Mucosa of stomach (tissue), 1 donor: ENCODE measurements around the gene SNRNP27.
"Not testable (repeated sequence)": the region's sequence is repeated elsewhere in the genome, so short reads cannot be mapped to it uniquely, and the experiment has no call there.

Experiments used
- H3K27me3 ChIP-seq: one replicate; pipeline ENCODE4 v1.7.0; 2013; ENCODE audit warnings: mild to moderate bottlenecking, low read length; ENCODE audit not compliant: control insufficient read depth, insufficient read depth
- H3K36me3 ChIP-seq: one replicate; pipeline ENCODE4 v1.7.0; 2013; ENCODE audit warnings: low read length; ENCODE audit not compliant: control insufficient read depth, insufficient read depth
- H3K4me1 ChIP-seq: one replicate; pipeline ENCODE4 v1.7.0; 2013; ENCODE audit warnings: mild to moderate bottlenecking, low read length; ENCODE audit not compliant: control insufficient read depth, insufficient read depth
- H3K4me3 ChIP-seq: one replicate; pipeline ENCODE4 v1.7.0; 2013; ENCODE audit warnings: low read length
- H3K9ac ChIP-seq: one replicate; pipeline ENCODE4 v1.7.0; 2013; ENCODE audit warnings: mild to moderate bottlenecking, low read length, moderate library complexity
- H3K9me3 ChIP-seq: one replicate; pipeline ENCODE4 v1.7.0; 2013; ENCODE audit warnings: mild to moderate bottlenecking, low read length, moderate library complexity; ENCODE audit not compliant: control insufficient read depth
- donor health status: Pancreatic carcinoma.

SNRNP27 gene

DNA sequence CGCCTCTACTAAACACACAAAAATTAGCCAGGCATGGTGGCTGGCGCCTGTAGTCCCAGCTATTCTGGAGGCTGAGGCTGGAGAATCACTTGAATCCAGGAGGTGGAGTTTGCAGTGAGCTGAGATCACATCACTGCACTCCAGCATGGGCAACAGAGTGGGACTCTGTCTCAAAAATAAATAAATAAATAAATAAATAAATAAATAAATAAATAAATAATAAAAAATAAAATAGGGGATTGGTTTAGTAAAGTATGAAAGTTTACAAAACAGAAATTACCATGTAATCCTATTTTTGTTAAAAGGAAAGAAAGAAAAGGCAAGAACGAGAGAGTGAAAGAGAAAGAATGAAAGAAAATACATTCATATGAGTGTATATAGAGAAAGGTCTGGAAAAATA is 56.9 kb downstream of the SNRNP27 start:
- not testable (repeated sequence) for H3K27me3 ChIP-seq, H3K9me3 ChIP-seq, H3K4me3 ChIP-seq, H3K9ac ChIP-seq, H3K36me3 ChIP-seq
- H3K4me1 ChIP-seq, result peaks cover 21% of the 10 kb centered on the region

DNA sequence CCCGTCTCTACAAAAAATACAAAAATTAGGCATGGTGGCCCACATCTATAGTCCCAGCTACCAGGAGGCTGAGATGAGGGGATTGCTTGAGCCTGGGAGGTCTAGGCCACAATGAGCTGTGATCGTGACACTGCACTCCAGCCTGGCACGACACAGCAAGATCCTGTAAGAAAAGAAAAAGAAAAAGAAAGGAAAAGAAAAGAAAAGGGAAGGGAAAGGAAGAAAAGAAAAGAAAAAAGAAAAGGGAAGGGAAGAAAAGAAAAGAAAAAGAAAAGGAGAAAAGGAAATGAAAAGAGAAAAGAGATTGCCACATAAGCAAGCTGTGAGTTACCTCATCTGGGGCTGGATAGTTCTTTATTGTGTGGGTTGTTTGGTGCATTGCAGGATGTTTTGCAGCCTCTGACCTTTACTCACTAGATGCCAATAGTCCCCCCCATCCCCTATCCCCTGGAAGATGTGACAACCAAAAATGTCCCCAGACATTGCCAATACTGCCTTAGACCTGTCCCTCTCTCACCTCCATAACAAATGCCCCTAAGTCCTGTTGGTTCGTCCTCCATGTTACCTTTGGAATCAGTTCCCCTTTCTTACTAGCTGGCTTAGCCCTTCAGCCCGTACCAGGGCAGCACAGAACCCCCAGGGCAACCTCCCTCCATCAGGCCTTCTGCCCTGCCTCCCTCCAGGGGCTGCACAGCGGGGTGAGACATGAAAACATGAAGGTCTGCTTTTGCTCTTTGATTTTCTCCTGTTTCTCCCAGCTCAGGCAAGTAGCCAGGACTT is 58.8 kb downstream of the SNRNP27 start:
- Histone ChIP-seq H3K9ac (no peak overlapping the region), H3K27me3 (no peaks in the 10 kb centered on the region), H3K9me3 (no peaks in the 10 kb centered on the region), H3K4me1 (peaks cover 2% of the 10 kb centered on the region), H3K36me3 (no peaks in the 10 kb centered on the region), H3K4me3 (no peak overlapping the region)

DNA sequence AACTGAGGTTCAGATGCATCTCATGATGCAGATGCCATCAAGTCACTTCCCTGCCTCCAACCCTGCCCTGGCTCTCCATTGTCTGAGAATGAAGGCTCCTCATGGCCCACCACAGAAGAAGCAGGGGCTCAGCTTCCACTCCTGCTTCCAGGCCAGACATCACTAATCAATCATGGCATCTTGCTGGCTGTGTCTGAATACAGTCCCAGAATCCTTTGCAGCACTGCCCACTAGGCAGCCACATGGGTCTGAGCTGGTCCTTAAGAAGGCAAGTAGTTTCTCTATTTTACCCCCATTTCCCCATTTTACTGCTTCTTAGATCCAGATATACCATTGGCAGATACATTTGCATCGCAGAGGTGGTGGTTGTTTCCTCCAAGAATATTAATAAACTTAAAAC is 60.3 kb downstream of the SNRNP27 start:
- no peaks in the 10 kb centered on the region for H3K4me1 ChIP-seq
- H3K9ac ChIP-seq, result no peak overlapping the region
- no peaks in the 10 kb centered on the region for H3K36me3 ChIP-seq
- no peak overlapping the region for H3K4me3 ChIP-seq
- no peaks in the 10 kb centered on the region for H3K27me3 ChIP-seq
- H3K9me3 ChIP-seq, result no peaks in the 10 kb centered on the region
